ENCODE measurements around the gene CRHBP.
"Not testable (repeated sequence)": the region's sequence is repeated elsewhere in the genome, so short reads cannot be mapped to it uniquely, and the experiment has no call there.

- not testable (repeated sequence) for TF ChIP-seq EZH2 (IDR thresholded peaks at IDR 0.05); POLR2AphosphoS5 (IDR thresholded peaks at IDR 0.05; ENCODE audit: borderline replicate concordance, low read depth, low read length); FOXP2 (optimal IDR thresholded peaks at IDR 0.05; ENCODE audit: control extremely low read depth, extremely low read length, insufficient read depth)
Measured at GRCh38 chr5:76998251-76998650, 45.4 kb downstream of the CRHBP start.

Data from SK-N-MC (cell line).